ENCODE results near the gene ENPP6. TPM values are rescaled to one million over a fixed set of nuclear protein-coding genes. Genes with fewer than 3 reads are reported as not detected.
"Not testable (repeated sequence)": the region's sequence is repeated elsewhere in the genome, so short reads cannot be mapped to it uniquely, and the experiment has no call there.

Gene ENPP6
- total RNA-seq, 1 donor from 2014 or later: 4.8 TPM

- intact Hi-C loops (cut with micrococcal nuclease): no loop called here
These were observed 149.6 kb downstream of the ENPP6 start for GRCh38 chr4:184067931-184068554.

- intact Hi-C loops (cut with micrococcal nuclease): no loop called here
These were observed 150.9 kb downstream of the ENPP6 start for GRCh38 chr4:184066584-184067300.

- intact Hi-C loops (cut with micrococcal nuclease): no loop called here
These were observed 152.8 kb downstream of the ENPP6 start for GRCh38 chr4:184064877-184065276.

- intact Hi-C loops (cut with micrococcal nuclease): no loop called here
These were observed 154.9 kb downstream of the ENPP6 start for GRCh38 chr4:184062769-184063168.

- intact Hi-C loops (cut with micrococcal nuclease): no loop called here
These were observed 156.1 kb downstream of the ENPP6 start for GRCh38 chr4:184061582-184061981.

- intact Hi-C loops (cut with micrococcal nuclease): no loop called here
These were observed 158.6 kb downstream of the ENPP6 start for GRCh38 chr4:184059099-184059498.

- intact Hi-C loops (cut with micrococcal nuclease): no loop called here
These were observed 159.6 kb downstream of the ENPP6 start for GRCh38 chr4:184058026-184058425.

- intact Hi-C loops (cut with micrococcal nuclease): no loop called here
These were observed 160.8 kb downstream of the ENPP6 start for GRCh38 chr4:184056877-184057276.

GRCh38 chr4:184053434-184053833 lies 164.2 kb downstream of the ENPP6 start:
- intact Hi-C loops (cut with micrococcal nuclease): no loop called here

- intact Hi-C loops (cut with micrococcal nuclease): no loop called here
These were observed 165.1 kb downstream of the ENPP6 start for GRCh38 chr4:184052616-184053015.

GRCh38 chr4:184051262-184051661 lies 166.4 kb downstream of the ENPP6 start:
- intact Hi-C loops (cut with micrococcal nuclease): not testable (repeated sequence)

- intact Hi-C loops (cut with micrococcal nuclease): no loop called here
These were observed 171.5 kb downstream of the ENPP6 start for GRCh38 chr4:184046148-184046547.

- intact Hi-C loops (cut with micrococcal nuclease): no loop called here
These were observed 176.5 kb downstream of the ENPP6 start for GRCh38 chr4:184041156-184041555.

GRCh38 chr4:184039963-184040383 lies 177.7 kb downstream of the ENPP6 start:
- intact Hi-C loops (cut with micrococcal nuclease): no loop called here
